ENCODE data around the gene SEZ6L. TPM values are rescaled to one million over a fixed set of nuclear protein-coding genes. Genes with fewer than 3 reads are reported as not detected.

SEZ6L gene
- total RNA-seq, 1 experiment from 2014 or later: not detected

DNA sequence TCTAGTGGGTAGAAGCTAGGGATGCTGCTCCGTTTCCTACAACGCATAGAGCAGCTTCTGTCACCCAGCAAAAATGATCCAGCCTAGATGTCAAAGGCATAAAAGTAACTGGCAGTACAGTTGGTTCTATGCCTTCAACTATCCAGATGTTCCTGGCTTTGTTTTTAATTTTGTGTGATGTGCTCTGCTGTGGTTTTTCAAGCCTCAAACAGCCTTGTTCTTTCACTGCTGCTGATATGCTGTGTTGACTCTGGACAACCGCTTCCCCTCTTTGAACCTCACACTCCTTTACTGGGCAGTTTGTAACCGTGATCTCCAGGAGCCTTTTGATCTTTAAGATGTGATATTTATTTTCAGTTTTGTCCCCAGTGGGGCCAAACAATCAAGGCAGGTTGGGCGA is 116.4 kb downstream of the SEZ6L start (continued):
- no peak for TF ChIP-seq ZNF274 (IDR thresholded peaks at IDR 0.05; ENCODE audit: low read depth, low read length)
- no peak for TF ChIP-seq RAD21 (IDR thresholded peaks at IDR 0.05; ENCODE audit: low read depth)

DNA sequence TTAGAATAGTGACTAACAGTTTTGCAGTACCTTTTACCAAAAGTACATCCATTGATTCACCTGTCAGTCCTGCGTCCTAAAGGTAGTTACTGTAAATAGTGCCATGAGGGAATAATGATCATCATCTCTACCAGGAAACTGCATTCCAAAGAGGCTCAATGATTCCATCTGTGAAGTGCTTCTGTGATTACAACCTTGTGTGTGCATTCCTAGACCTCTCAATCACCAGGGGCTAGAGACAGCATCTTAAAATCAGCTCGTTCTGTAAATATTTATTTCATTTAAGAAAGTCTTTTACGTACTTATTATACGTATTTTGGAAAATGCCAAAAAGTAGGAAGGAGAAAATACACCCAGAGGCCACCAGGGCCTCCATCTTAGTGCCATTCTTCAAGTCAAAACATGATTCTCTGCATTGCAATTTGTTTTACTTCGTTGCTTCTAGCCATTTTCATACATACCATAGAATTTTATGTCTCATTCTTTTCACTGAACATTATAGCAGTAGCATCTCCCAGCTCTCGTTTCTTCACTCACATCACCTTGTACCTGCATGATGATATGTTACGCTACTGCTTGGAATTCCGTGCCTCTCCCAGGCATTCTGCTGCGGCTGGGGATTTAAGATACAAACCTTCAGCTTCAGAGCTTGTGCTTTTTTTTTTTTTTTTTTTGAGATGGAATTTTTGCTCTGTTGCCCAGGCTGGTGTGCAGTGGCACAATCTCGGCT is 117.0 kb downstream of the SEZ6L start:
- no TSS peak for BruUV-seq (replicated peaks)
- Histone ChIP-seq H3K36me3 (ENCODE audit: control insufficient read depth in 1 of 2, insufficient read depth in 2 of 2, low read length in 2 of 2) (no peaks in the 10 kb centered on the region), H3K4me2 (ENCODE audit: low read length) (no peak overlapping the region), H3K9me3 (ENCODE audit: control insufficient read depth in 1 of 2, insufficient read depth in 1 of 2, low read depth in 1 of 2, low read length in 2 of 2) (no peaks in the 10 kb centered on the region), H3K9ac (ENCODE audit: low read length) (no peak overlapping the region), H3K27ac (ENCODE audit: low read depth, low read length) (no peak overlapping the region), H4K20me1 (ENCODE audit: insufficient read depth) (no peaks in the 10 kb centered on the region), H3K27me3 (ENCODE audit: insufficient read depth, low read length) (peaks cover 47% of the 10 kb centered on the region), H3K4me3 (replicated peaks in 1 of 2; ENCODE audit: low read depth in 1 of 2, low read length in 2 of 2) (no peak overlapping the region), H3K9me2 (ENCODE audit: insufficient read depth) (no peaks in the 10 kb centered on the region), H3K4me1 (ENCODE audit: control insufficient read depth in 1 of 2, insufficient read depth in 2 of 2, low read length in 2 of 2) (no peaks in the 10 kb centered on the region), H3K79me2 (ENCODE audit: insufficient read depth, low read length) (no peaks in the 10 kb centered on the region), H2AFZ (ENCODE audit: low read depth, low read length, poor library complexity, severe bottlenecking) (no peak overlapping the region)
- no peak for ATAC-seq
- intact Hi-C loops (cut with micrococcal nuclease): no loop called here
- no peak for TF ChIP-seq SRF (IDR thresholded peaks at IDR 0.05; ENCODE audit: low read depth)
- ChIA-PET RAD21 (ENCODE audit: low non-redundant PET in 1 of 2, low total read pairs in 2 of 2, uncharacterized antibody in 2 of 2, unreplicated experiment in 2 of 2) (no interaction called here), CTCF (no interaction called here), POLR2A (no interaction called here)
- no peak for DNase-seq (ENCODE audit: low read depth, low spot score)

DNA sequence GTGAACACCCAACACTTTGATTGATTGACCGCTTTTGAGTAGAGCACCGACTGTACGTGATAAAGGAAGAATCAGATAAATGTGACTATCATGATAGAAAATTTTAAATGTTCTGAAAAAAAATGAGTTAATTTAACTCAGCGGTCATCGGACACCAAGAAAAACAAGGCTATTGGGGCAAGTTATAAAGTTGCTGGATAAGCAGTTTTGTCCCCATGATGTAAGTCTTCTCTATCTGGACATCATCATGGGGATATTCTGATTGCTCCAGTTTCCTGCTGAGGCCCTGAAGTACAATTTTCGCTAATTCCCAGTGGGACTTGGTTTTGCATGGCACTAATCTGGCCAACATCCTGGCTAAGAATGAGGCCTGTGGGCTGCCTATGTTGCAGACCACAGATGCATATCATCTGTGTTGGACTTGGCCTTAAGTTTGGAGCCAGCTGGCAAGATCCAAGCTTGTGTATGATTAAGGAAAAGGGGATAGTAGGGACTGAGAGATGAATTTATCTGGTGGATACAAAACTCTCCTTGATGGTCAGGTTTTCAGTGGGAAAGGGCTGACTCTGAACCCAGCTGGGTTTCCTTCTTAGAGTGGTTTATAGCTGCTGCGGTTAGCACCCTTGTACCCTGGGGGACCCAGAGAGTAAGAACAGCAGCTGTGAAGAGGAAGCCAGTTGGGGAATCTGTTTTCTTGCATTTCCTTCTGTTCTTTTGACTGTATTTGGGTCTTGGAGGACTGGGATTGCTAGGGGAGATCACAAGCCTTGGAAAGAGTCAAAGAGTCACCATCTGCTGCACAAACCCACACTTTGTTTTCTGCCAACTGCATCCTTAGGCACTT is 118.3 kb downstream of the SEZ6L start:
- RAD21 ChIA-PET (ENCODE audit: low non-redundant PET in 1 of 2, low total read pairs in 2 of 2, uncharacterized antibody in 2 of 2, unreplicated experiment in 2 of 2): no interaction called here
- TF ChIP-seq FOSL1 (IDR thresholded peaks at IDR 0.05; ENCODE audit: low read depth) (no peak), SIN3A (IDR thresholded peaks at IDR 0.05; ENCODE audit: low read depth) (no peak), EZH2 (IDR thresholded peaks at IDR 0.05) (no peak), SRF (IDR thresholded peaks at IDR 0.05; ENCODE audit: low read depth) (no peak), YY1 (IDR thresholded peaks at IDR 0.05; ENCODE audit: extremely low read depth, insufficient replicate concordance, low read depth, low read length) (no peak), POLR2A (IDR thresholded peaks at IDR 0.05; ENCODE audit: borderline replicate concordance, extremely low read depth, insufficient read depth, insufficient read length) (no peak), TCF7L2 (IDR thresholded peaks at IDR 0.05; ENCODE audit: borderline replicate concordance, extremely low read depth, insufficient read depth, insufficient read length) (no peak)
- TF ChIP-seq, protein P1, sequence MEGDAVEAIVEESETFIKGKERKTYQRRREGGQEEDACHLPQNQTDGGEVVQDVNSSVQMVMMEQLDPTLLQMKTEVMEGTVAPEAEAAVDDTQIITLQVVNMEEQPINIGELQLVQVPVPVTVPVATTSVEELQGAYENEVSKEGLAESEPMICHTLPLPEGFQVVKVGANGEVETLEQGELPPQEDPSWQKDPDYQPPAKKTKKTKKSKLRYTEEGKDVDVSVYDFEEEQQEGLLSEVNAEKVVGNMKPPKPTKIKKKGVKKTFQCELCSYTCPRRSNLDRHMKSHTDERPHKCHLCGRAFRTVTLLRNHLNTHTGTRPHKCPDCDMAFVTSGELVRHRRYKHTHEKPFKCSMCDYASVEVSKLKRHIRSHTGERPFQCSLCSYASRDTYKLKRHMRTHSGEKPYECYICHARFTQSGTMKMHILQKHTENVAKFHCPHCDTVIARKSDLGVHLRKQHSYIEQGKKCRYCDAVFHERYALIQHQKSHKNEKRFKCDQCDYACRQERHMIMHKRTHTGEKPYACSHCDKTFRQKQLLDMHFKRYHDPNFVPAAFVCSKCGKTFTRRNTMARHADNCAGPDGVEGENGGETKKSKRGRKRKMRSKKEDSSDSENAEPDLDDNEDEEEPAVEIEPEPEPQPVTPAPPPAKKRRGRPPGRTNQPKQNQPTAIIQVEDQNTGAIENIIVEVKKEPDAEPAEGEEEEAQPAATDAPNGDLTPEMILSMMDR (IDR thresholded peaks at IDR 0.05 in 2 of 3, conservative IDR thresholded peaks at IDR 0.05 in 1 of 3; ENCODE audit: borderline replicate concordance in 1 of 3, insufficient read depth in 1 of 3, low read depth in 2 of 3, low read length in 2 of 3): no peak
- TF ChIP-seq, protein P2, sequence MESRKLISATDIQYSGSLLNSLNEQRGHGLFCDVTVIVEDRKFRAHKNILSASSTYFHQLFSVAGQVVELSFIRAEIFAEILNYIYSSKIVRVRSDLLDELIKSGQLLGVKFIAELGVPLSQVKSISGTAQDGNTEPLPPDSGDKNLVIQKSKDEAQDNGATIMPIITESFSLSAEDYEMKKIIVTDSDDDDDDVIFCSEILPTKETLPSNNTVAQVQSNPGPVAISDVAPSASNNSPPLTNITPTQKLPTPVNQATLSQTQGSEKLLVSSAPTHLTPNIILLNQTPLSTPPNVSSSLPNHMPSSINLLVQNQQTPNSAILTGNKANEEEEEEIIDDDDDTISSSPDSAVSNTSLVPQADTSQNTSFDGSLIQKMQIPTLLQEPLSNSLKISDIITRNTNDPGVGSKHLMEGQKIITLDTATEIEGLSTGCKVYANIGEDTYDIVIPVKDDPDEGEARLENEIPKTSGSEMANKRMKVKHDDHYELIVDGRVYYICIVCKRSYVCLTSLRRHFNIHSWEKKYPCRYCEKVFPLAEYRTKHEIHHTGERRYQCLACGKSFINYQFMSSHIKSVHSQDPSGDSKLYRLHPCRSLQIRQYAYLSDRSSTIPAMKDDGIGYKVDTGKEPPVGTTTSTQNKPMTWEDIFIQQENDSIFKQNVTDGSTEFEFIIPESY (IDR thresholded peaks at IDR 0.05; ENCODE audit: extremely low read depth, insufficient replicate concordance, low read length): no peak

More for the DNA sequence above, 118.3 kb downstream of the SEZ6L start:
- Histone ChIP-seq H3K9me2 (ENCODE audit: insufficient read depth) (no peaks in the 10 kb centered on the region), H3K79me2 (ENCODE audit: insufficient read depth, low read length) (no peaks in the 10 kb centered on the region), H3K4me2 (ENCODE audit: low read length) (no peak overlapping the region), H3K36me3 (ENCODE audit: control insufficient read depth in 1 of 2, insufficient read depth in 2 of 2, low read length in 2 of 2) (no peaks in the 10 kb centered on the region), H4K20me1 (ENCODE audit: insufficient read depth) (no peaks in the 10 kb centered on the region), H3K27me3 (ENCODE audit: insufficient read depth, low read length) (peaks cover 42% of the 10 kb centered on the region), H3K9ac (ENCODE audit: low read length) (no peak overlapping the region), H3K4me1 (ENCODE audit: control insufficient read depth in 1 of 2, insufficient read depth in 2 of 2, low read length in 2 of 2) (no peaks in the 10 kb centered on the region), H3K4me3 (replicated peaks in 1 of 2; ENCODE audit: low read depth in 1 of 2, low read length in 2 of 2) (no peak overlapping the region), H3K27ac (ENCODE audit: low read depth, low read length) (no peak overlapping the region), H2AFZ (ENCODE audit: low read depth, low read length, poor library complexity, severe bottlenecking) (no peak overlapping the region), H3K9me3 (ENCODE audit: control insufficient read depth in 1 of 2, insufficient read depth in 1 of 2, low read depth in 1 of 2, low read length in 2 of 2) (no peaks in the 10 kb centered on the region)
- intact Hi-C loops (cut with micrococcal nuclease): no loop called here
- no TSS peak for BruUV-seq (replicated peaks)
- ChIA-PET POLR2A (no interaction called here), CTCF (no interaction called here)
- DNase-seq (ENCODE audit: low read depth, low spot score) (no peak), ATAC-seq (no peak)

All from HCT116 (cell line).